CD4-positive, alpha-beta T cell treated with Interleukin-12 subunit alpha and Interleukin-12 subunit beta, for 1 hour (primary cell): ENCODE measurements around the gene IL23R.
"Not testable (repeated sequence)": the region's sequence is repeated elsewhere in the genome, so short reads cannot be mapped to it uniquely, and the experiment has no call there.

Source experiments
- DNase-seq: peaks from one replicate; pipeline ENCODE4 v3.0.0-alpha.2; 2020

IL23R gene

DNA sequence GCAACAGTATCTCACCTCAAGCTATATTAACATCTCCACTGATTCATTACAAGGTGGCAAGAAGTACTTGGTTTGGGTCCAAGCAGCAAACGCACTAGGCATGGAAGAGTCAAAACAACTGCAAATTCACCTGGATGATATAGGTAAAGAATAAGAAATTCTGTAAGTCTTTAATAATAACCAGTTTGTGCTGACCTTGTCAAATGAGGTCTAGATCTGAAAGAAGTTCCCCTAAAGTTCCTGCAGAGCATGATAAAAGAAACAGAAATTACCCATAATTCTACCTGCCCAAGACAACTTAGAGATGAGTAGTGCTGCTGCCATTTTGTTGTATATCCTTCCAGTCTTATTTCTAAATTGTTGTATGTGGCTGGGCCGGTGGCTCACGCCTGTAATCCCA is 34.5 kb downstream of the IL23R start:
- DNase-seq: no peak

DNA sequence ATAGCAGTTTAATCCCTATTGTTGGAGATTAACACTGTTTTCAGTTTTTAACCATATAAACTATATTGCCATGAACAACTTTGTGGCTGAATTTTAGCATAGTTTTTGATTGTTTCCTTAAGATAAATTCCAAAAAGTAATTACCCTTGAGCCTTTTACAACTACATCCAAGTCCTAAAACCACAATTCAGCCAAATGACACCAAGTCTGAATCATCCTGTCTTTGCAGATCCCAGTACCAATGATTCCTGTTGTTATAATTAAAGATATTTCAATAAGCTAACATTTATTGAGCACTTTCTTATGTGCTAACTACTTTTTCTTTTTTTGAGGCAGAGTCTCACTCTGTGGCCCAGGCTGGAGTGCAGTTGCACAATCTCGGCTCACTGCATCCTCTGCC is 35.6 kb downstream of the IL23R start:
- no peak for DNase-seq

DNA sequence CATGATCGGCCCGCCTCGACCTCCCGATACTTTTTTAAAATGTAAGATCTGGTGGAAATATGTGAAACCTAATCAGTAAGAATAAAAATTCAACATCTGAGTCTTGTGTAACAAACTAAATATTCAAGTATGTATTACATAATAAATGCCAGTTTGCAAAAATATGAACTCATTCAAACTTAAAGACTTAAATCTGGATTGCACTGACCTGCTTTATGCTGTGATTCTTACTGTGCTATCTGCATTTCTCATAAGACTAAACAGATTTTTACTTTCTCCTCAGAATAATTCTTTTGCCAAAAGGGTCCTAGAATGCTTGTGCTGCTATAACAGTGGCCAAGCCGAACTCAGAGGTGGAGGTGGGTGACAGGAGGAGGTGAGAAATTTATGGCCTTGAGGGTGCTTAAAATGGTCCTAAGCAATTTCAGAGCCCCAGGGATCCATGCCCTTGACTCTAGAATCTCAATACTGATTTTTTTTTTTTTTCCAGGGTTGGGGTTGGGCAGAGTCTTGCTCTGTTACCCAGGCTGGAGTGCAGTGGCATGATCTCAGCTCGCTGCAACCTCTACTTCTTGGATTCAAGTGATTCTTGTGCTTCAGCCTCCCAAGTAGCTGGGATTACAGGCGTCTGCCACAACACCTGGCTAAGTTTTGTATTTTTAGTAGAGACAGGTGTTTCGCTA is 38.2 kb downstream of the IL23R start:
- no peak for DNase-seq

DNA sequence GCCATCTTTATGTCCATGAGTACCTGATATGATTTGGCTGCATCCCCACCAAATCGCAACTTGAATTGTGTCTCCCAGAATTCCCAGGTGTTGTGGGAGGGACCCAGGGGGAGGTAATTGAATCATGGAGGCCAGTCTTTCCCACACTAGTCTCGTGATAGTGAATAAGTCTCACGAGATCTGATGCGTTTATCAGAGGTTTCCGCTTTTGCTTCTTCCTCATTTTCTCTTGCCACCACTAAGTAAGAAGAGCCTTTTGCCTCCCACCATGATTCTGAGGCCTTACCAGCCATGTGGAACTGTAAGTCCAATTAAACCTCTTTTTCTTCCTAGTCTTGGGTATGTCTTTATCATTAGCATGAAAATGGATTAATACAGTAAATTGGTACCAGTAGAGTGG is 41.1 kb downstream of the IL23R start:
- not testable (repeated sequence) for DNase-seq

DNA sequence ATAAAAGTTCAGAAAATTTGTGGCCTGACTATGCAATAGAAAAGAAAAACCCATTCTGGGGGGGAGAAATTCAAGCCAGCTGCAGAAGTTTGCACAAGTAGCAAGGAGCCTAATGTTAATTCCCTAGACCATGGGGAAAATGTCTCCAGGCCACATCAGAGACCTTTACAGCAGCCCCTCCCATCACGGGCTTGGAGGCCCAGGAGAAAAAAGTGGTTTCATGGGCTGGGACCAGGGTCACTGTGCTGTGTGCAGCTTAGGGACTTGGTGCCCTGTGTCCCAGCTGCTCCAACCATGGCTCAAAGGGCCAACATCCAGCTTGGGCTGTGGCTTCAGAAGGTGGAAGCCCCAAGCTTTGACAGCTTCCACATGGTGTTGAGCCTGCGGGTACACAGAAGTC is 42.0 kb downstream of the IL23R start:
- no peak for DNase-seq

DNA sequence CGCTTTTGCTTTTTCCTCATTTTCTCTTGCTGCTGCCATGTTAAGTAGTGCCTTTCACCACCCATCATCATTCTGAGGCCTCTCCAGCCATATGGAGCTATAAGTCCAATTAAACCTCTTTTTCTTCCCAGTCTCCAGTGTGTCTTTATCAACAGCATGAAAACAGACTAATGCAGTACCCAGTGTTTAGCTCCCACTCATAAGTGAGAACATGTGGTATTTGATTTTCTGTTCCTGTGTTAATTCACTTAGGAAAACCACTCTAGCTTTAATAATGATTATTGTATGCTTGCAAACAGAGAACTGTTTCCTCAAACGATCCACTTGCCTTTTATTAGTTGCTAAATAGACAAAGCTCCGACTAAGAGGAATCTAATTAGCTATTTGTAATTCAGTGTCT is 43.3 kb downstream of the IL23R start:
- DNase-seq: no peak

DNA sequence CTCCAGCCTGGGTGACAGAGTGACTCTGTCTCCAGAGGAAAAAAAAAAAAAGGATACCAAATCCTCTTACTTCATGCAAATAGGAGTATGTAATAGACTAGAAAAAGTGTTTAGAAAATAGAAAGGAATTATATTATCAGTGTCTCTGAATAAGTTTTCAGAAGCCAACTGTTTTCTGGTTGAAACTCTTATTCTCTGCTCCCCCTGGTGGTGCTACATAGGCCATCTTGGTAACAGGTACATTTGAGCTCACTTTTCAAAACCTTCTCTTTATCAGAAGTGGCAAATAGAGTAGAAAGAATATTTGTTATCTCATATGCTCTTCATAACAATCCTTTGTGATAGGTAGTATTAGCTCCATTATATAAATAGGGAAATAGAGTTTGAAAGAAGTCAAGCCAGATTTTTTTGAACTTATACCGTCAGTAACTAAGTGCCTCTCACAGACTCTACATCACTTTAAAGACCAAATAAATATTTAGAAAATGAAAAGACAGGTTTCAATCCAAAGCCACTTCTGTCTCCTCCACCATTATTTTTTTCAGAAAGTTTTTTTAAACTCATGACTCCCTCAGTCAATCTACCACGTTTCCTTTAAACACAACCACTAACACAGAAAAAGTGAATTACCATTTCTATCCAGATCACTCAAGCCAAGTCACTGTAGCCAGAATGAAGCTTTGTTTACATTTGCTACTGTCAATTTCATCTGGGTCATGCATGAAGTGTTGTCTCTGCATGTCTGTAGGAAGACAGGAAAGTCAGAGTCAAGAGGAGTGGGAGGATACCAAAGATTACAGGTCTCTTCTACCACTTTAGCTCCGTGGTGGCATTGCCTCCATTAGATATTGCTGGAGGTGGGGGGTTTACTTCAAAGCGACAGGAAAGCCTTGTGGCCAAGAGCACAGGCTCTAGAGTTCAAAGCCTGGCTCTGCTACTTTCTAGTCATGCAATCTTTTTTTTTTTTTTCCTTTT is 45.6 kb downstream of the IL23R start:
- DNase-seq: peak; percentile 62

DNA sequence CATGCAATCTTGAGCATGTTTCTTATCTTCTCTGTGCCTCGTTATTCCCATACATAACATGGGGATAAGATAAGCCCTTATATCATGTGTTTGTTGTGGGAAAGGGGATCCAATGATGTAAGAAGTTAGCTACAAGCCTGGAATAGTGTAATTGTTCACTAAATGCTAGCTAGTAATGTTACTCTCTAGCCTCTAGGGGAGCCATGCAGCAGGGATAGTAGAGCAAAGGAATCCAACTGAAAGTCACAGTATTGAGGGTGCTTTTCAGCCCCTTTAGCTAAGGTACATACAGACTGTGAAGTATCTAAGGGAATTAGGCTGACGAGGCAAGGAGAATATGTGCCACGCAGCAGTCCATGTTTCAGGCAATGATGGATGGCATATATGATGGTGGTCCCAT is 46.9 kb downstream of the IL23R start:
- no peak for DNase-seq

DNA sequence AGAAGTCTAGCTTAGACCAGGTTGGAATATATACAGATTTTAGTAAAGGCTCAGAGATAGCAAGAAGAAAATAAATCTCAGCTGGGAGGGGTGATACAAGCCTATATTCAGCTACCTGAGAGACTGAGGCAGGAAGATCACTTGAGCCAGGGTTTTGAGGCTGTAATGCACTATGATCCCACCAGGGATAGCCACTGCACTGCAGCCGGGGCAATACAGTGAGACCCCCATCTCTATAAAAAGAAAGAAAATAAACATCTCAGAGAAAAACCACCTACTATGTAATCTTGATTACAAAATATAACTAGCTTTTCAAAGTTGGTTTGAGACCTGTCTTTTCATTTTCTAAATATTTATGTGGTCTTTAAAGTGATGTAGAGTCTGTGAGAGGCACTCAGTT is 47.7 kb downstream of the IL23R start:
- DNase-seq: no peak

DNA sequence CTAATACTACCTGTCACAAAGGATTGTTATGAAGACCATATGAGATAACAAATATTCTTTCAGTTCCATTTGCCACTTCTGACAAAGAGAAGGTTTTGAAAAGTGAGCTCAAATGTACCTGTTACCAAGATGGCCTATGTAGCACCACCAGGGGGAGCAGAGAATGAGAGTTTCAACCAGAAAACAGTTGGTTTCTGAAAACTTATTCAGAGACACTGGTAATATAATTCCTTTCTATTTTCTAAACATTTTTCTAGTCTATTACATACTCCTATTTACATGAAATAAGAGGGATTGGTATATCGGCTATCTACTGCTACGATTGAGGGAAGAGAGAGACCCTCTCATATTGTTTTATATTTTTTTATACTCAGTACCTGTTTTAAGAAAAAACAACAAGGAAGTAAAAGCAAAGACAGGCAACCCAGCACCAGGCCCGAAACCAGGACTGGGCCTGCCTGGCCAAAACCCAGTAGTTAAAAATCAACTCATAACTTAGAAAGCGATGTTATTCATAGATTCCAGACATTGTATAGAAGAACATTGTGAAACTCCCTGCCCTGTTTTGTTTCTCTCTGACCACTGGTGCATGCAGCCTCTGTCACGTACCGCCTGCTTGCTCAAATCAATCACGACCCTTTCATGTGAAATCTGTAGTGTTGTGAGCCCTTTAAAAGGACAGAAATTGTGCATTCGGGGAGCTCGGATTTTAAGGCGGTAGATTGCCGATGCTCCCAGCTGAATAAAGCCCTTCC is 48.3 kb downstream of the IL23R start:
- DNase-seq: peak; percentile 53

DNA sequence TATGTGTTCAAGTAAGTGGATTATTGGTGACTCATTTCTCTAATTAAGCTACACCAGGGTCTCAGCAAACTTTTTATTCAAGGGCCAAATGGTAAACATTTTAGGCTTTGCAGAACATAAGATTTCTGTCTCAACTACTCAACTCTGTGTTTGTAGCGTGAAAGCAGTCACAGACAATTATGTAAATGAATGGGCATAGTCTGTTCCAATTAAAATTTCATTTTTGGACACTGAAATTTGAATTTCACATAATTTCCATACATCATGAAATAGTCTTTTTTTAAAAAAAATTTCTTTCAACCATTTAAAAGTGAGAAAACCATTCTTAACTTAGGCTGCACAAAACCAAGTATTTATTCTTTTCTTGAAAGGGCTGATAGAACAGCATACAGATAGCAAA is 50.1 kb downstream of the IL23R start:
- no peak for DNase-seq

DNA sequence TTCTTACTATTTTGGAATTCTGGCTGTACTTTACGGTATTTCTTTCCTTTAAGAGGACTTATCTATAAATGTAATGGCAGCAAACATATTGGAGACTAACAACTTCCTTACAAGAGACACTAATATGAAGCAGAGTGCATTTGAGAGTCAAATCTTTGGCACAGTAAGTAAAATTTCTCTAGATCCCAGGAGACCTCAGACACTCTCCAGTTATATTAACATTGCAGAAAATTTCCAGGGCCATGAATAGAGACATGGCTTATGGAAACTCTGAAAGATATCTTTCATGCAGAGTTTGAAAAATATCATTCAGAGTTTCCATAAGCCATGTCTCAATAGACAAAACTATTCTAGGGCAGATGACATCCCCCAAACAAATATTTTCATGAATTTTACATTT is 51.2 kb downstream of the IL23R start:
- no peak for DNase-seq

DNA sequence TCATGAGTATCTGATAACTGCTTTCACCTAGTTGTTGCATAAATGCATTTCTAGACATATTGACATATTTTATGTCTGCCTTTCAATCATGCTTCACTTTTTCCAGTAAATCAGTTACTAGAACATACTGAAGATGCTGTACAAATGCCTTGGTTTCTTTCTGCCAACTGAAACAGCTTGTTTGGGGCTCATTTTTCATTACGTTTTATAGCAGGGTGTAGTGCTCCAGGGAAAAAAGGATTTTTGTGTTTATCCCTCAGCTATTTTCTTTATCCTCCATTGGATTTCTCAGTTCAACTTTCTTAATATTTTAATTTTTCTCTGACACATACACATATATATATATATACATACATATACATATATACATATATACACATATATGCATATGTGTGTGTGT is 51.7 kb downstream of the IL23R start:
- DNase-seq: no peak

DNA sequence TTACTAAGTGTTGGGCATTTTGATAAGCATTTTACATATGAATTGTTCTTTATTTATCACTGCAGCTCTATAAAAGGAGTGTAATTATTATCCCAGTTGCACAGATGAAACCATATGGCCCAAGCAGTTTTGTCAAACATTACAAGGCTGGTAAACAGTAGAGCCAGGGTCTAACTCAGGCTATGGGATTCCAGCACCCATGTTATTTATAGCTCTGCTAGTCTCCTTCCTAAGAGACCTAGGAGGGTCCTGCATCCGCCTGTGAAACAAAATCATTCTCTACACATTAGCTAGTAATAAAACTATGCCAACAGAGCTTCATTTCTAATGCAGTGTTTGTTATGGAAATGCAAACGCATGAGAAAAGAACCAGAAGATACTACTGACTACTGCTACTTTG is 58.6 kb downstream of the IL23R start:
- no peak for DNase-seq

DNA sequence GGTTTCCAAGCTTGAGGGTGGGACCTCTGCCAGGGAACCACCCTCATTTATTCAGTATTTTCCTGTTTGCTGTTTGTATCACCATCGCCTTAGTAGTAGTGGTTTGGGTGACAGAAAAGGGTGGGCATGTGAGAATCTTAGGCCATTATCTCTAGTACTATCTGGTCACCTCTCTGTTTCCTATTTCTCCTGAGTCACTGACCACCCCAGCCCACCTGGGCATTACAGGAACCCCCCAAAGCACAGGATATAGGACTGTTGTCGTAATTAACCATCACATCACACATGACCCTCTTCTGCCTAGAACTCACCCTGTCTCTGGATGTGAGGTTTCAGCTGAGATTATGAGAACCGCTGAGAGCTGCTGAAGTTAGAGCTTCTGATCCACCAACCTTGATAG is 60.4 kb downstream of the IL23R start:
- DNase-seq: peak; percentile 8

DNA sequence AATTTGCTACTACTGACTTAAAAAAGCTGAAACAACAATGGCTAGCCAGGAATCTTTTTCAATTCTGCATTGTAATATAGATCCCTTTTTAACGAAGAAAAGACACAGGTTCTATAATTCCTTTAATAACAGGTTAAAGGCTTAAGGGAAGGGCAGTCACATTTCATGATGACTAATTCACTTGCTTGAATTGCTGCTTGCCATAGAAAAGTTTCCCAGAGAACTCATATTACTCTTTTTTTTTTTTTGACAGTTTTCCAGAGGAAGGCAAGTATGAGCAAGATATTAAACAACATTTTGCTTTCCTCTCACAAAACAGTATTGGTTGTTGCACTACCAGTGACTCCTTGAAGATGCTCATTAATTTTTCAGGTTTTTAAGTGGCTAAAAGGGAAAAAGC is 60.9 kb downstream of the IL23R start:
- no peak for DNase-seq

DNA sequence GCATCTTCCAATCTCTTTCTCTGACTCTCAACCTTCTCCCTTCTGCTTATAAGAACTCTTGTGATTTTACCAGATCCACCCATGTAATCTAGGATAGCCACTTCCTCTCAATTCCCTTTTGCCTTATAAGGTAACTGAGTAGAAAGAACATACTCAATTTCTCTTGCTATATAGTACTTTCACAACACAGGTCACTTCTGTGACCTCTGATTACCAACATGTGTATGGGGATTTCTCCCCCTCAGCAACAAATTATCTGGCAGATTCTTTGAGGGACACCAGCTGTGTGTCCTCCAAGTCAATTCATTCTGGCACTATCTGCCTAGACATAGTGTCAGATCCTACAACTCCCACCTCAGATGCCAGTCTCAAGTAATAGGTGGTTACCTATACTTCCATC is 62.5 kb downstream of the IL23R start:
- no peak for DNase-seq

DNA sequence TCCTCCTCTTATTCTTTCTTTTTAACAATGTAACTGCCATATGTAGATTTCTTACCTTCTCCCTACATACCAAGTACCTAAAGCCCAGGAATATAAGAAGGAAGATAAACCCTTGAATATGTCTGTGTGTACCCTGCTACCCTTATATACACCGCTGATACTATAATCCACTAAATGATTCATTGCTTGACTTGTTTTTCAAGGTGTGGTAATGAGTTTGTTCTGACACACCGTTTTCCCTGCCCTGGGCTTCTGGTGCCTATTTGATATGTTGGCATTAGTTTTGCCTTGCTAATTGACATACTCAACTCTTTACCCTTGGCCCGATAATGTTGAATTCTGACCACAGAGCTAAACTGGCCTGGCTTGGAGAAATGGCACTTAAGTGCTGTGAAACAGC is 64.3 kb downstream of the IL23R start:
- no peak for DNase-seq

DNA sequence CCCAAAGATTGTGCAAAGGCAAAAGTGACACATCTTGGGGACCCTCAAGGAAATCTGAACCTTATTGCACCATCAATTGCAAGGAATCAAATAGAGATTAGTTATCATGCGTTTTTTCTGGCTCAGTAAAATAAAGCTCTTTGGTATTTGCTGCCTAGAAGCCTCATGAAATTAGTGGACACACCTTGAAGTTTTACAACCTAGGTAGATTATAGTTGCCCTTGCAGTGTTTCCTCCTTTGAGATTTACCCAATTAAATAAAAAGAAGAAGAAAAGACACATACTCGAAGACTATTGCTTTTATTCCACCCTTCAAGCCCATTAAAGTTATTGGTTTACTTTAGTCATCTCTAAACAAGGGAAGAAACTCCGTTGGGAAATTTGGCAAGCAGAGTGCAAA is 70.0 kb downstream of the IL23R start:
- no peak for DNase-seq

DNA sequence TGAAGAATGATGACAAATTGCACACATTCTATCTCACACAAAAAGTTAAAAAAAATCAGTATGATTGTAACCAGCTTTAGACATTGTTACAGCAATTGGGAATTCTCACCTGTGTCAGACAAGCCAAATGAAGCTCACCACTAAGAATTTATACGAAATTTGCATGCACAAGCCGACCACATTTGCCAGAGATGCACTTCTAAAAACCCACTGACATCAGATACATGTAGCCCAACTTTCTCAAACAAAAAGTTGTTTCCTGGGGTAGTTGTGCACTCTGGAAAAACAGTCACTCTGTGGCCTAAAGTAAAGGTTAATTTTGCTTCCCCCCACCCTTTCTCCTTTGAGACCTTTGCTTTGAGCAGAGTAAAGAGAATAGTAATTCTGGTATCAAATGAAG is 73.5 kb downstream of the IL23R start:
- DNase-seq: no peak

DNA sequence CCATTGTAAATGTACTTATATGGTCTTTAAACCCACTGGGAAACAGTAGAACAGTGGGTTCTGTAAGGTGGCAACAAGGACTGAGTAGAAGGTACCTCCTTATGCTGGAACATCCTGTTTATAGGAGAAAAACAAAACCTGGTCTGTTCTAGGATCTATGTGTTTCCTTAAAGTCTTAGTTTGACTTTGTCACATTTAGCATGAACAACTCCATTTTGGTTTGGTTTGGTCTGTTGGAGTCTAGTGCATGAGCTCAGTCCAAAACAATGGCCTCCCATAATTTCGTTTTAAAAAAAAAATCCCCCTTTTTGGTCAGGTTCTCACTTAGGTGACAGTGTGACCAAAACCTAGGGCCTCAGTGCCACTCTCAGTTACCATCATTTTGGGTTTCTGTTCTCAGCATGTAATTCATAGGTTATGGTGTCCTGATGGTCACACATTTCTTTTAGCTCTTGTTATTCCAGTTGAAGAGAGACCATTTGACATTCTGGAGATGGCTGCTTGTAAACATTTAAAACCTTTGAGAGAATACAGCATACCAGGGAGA is 75.0 kb downstream of the IL23R start:
- DNase-seq: no peak

DNA sequence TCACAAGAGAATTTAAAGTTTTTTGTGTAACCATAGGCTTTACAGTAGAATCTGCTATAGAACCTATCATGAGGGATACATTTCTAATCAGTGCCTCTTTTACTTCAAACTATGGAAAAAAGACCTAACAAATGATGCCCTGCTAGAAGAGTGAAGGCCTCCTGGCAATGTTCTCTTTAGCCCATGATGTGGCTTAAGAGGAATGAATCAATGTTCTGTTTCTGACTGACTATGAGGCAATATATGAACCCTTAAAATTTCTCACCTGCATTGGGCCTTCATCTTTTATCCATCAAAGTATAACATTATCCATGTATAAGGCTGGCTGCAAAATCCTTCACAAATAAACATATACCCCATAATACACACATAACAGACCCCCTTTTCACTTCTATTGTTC is 75.8 kb downstream of the IL23R start:
- DNase-seq: no peak

DNA sequence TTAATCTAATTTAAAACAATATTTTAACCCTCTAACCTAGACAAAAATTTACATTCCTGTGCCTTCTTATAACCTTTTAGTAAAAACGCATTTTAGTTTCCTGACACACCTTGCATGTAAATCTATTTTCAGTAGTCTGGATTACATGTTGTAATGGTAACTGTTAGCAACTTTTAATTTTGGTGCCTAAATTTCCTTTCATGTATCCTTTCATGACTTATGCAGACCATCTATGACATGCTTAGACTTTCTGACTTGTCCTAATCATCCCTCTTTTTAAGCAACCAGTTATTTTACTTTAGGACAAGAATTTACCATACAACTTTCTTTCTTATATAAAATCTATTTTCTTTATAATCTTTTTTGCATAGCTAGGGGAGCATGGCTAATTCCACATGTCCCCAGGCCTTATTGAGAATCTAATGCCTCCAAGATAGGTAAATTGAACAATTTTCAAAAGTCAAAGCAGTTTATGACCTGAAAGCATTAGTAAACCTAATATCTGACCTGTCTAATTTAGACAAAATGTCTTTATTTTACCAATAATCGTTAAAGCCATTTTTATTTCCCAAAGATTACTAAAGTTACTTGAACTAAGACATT is 83.9 kb downstream of the IL23R start:
- DNase-seq: no peak
